MM.1S (cell line): Measurements from ENCODE around the gene AK8.

ENCODE experiments used
- DNase-seq: peaks from one replicate; pipeline ENCODE4 v3.0.0-alpha.2; 2015
- H2AFZ ChIP-seq: fragments of 300-600 bp; sonication (generic); 2 replicates; pipeline ENCODE4 v1.6.0; 2016; ENCODE audit warnings: antibody characterized with exemption, low read length
- H3F3A ChIP-seq: fragments of 300-600 bp; sonication (generic); 2 replicates; pipeline ENCODE4 v1.6.1; 2016; ENCODE audit warnings: mild to moderate bottlenecking, antibody characterized with exemption, low read length, moderate library complexity, mixed read lengths; ENCODE audit not compliant: insufficient read depth
- H3K27ac ChIP-seq: fragments of 300-600 bp; sonication (generic); 2 replicates; pipeline ENCODE4 v1.5.1; 2016; ENCODE audit warnings: mild to moderate bottlenecking, low read length
- H3K27me3 ChIP-seq: fragments of 300-600 bp; sonication (generic); replicated peaks from 2 replicates; pipeline ENCODE4 v1.6.0; 2016; ENCODE audit warnings: low read length; ENCODE audit not compliant: insufficient read depth
- H3K36me3 ChIP-seq: fragments of 300-600 bp; sonication (generic); replicated peaks from 2 replicates; pipeline ENCODE4 v1.6.1; 2016; ENCODE audit warnings: mild to moderate bottlenecking, low read length, mixed read lengths; ENCODE audit not compliant: insufficient read depth
- H3K4me1 ChIP-seq: fragments of 300-600 bp; sonication (generic); 2 replicates; pipeline ENCODE4 v1.6.1; 2016; ENCODE audit warnings: low read length, mixed read lengths
- H3K4me2 ChIP-seq: fragments of 300-600 bp; sonication (generic); 2 replicates; pipeline ENCODE4 v1.6.0; 2016; ENCODE audit warnings: low read depth, low read length
- H3K4me3 ChIP-seq: fragments of 300-600 bp; sonication (generic); 2 replicates; pipeline ENCODE4 v1.5.1; 2016; ENCODE audit warnings: low read length, mixed read lengths
- H3K79me2 ChIP-seq: fragments of 300-600 bp; sonication (generic); 2 replicates; pipeline ENCODE4 v1.6.1; 2016; ENCODE audit warnings: mixed run types, low read length, mixed read lengths
- H3K9ac ChIP-seq: fragments of 300-600 bp; sonication (generic); 2 replicates; pipeline ENCODE4 v1.6.1; 2016; ENCODE audit warnings: low read length, mixed read lengths
- H3K9me2 ChIP-seq: fragments of 300-600 bp; sonication (generic); replicated peaks from 2 replicates; pipeline ENCODE4 v1.6.1; 2016; ENCODE audit warnings: mild to moderate bottlenecking, low read length, mixed read lengths; ENCODE audit not compliant: insufficient read depth
- H3K9me3 ChIP-seq: fragments of 300-600 bp; sonication (generic); replicated peaks from 2 replicates; pipeline ENCODE4 v1.6.1; 2016; ENCODE audit warnings: mild to moderate bottlenecking, low read length, mixed read lengths; ENCODE audit not compliant: insufficient read depth
- H4K20me1 ChIP-seq: fragments of 300-600 bp; sonication (generic); 2 replicates; pipeline ENCODE4 v1.6.1; 2016; ENCODE audit warnings: mild to moderate bottlenecking, low read length, moderate library complexity, mixed read lengths; ENCODE audit not compliant: insufficient read depth
- CTCF ChIP-seq: fragments of 300-600 bp; sonication (generic); IDR thresholded peaks from 2 replicates; pipeline ENCODE4 v1.5.1; 2016; ENCODE audit warnings: antibody characterized with exemption, low read length, mixed read lengths
- EZH2 ChIP-seq: fragments of 300-600 bp; sonication (generic); optimal IDR thresholded peaks from 2 replicates; pipeline ENCODE3; 2017; ENCODE audit warnings: low read depth, mild to moderate bottlenecking, antibody characterized with exemption, low read length, mixed read lengths
- EZH2phosphoT487 ChIP-seq: fragments of 300-600 bp; sonication (generic); IDR thresholded peaks from 2 replicates; pipeline ENCODE4 v1.6.1; 2018; ENCODE audit warnings: antibody characterized with exemption, low read length

The AK8 gene

DNA sequence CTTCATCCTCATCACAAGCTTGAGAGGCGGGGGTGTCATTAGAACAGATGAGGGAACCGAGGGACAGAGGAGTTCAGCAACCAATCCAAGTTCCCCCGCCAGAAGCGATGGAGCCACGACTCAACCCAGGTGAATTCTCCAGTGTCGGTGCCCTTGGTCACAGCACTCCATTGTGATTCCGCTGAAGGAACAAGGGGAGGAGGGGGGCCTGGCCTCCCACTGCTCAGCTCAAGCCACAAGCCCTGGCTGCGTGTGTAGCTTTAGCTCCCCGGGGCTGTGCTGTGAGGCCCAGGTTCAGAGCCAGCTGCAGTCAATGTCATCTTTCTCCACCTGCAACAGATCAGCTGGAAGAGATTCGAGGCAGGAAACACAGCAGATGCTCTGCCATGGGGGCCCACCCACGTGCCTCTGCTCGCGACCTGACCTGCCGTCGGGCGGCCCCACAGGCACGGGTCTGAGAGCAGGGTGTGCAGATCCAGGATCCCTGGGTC lies 135.2 kb downstream of the AK8 start:
- DNase-seq: no peak
- no peaks in the 10 kb centered on the region for H3F3A ChIP-seq
- H2AFZ ChIP-seq: no peak overlapping the region
- no peaks in the 10 kb centered on the region for H3K9me3 ChIP-seq
- H3K79me2 ChIP-seq: no peaks in the 10 kb centered on the region
- H3K9ac ChIP-seq: no peak overlapping the region
- no peaks in the 10 kb centered on the region for H3K9me2 ChIP-seq
- TF ChIP-seq CTCF (no peak), EZH2 (no peak), EZH2phosphoT487 (no peak)
- H4K20me1 ChIP-seq: no peaks in the 10 kb centered on the region
- no peaks in the 10 kb centered on the region for H3K4me1 ChIP-seq
- H3K4me3 ChIP-seq: no peak overlapping the region
- no peak overlapping the region for H3K27ac ChIP-seq
- H3K36me3 ChIP-seq: no peaks in the 10 kb centered on the region
- H3K27me3 ChIP-seq: peaks cover 91% of the 10 kb centered on the region
- no peak overlapping the region for H3K4me2 ChIP-seq

DNA sequence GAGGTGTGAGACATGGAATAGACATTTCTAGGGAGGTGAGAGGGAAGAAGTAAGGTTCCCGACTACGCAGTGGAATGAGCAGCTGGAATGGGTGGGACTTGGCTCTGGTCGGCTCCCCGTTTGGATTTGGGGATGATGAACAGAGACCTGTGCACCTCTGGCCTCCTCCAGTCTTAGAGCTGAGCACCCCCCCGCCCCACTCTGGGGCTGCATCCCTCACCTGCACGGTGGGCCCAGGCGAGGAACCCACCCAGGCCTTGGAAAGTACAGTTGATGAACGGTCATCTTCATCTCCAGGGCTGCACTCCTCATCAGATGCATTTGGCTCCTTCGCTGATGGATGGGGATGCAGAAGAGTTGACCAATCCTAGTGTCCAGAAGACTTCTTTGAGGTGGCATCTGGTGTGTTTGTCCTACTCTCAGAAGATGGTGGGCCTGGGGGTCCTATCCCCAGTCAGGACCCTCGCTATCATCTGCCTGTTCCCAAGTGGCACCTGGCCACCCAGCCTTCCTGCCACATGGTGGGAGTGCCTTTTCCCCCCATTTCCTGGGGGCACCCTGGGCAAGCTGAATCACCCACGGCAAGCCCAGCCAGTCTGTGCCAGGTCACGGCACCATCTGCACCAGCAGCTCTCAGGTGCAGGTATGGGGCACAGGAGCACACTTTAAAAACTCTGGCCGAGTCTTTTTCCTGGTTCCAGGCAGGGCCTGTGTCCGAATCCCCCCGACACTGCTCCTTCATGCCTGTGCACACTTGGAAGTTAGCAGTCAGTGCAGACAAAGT lies 137.4 kb downstream of the AK8 start:
- Histone ChIP-seq H3K9ac (no peak overlapping the region), H3K27me3 (peaks cover 90% of the 10 kb centered on the region)

GRCh38 chr9:132739710-132740310 lies 138.3 kb downstream of the AK8 start:
- H3K4me1 ChIP-seq: no peaks in the 10 kb centered on the region
- H3K36me3 ChIP-seq: no peaks in the 10 kb centered on the region
- H3K79me2 ChIP-seq: no peaks in the 10 kb centered on the region
- no peaks in the 10 kb centered on the region for H3F3A ChIP-seq
- H3K4me2 ChIP-seq: no peak overlapping the region
- H2AFZ ChIP-seq: no peak overlapping the region
- H3K27ac ChIP-seq: no peak overlapping the region
- TF ChIP-seq CTCF: no peak
- TF ChIP-seq EZH2: no peak
- TF ChIP-seq EZH2phosphoT487: no peak
- no peaks in the 10 kb centered on the region for H4K20me1 ChIP-seq
- H3K9me2 ChIP-seq: no peaks in the 10 kb centered on the region
- DNase-seq: no peak
- H3K4me3 ChIP-seq: no peak overlapping the region
- H3K9ac ChIP-seq: no peak overlapping the region
- H3K27me3 ChIP-seq: peaks cover 90% of the 10 kb centered on the region
- no peaks in the 10 kb centered on the region for H3K9me3 ChIP-seq

More for the DNA sequence above, 137.4 kb downstream of the AK8 start:
- Histone ChIP-seq H3K36me3 (no peaks in the 10 kb centered on the region), H2AFZ (no peak overlapping the region), H4K20me1 (no peaks in the 10 kb centered on the region), H3K9me3 (no peaks in the 10 kb centered on the region), H3K4me3 (no peak overlapping the region), H3K9me2 (no peaks in the 10 kb centered on the region), H3K4me1 (no peaks in the 10 kb centered on the region), H3K27ac (no peak overlapping the region), H3K4me2 (no peak overlapping the region), H3K79me2 (no peaks in the 10 kb centered on the region), H3F3A (no peaks in the 10 kb centered on the region)
- no peak for DNase-seq
- no peak for TF ChIP-seq CTCF
- TF ChIP-seq EZH2: no peak
- no peak for TF ChIP-seq EZH2phosphoT487
